Muscle layer of duodenum (tissue), 2 donors: ENCODE data around the gene TRAIP.
"Not testable (repeated sequence)": the region's sequence is repeated elsewhere in the genome, so short reads cannot be mapped to it uniquely, and the experiment has no call there.

Experiments
- H3K27ac ChIP-seq: one replicate; pipeline ENCODE4 v1.7.0; 2013; ENCODE audit warnings: mild to moderate bottlenecking, low read length
- H3K27me3 ChIP-seq: one replicate; pipeline ENCODE4 v1.7.0; 2013; ENCODE audit warnings: low read depth, mild to moderate bottlenecking, control low read depth, low read length
- H3K36me3 ChIP-seq, 2 donors: one replicate each; pipeline ENCODE4 v1.7.0; 2013; ENCODE audit warnings: low read length in 2 of 2, control low read depth in 1 of 2, mild to moderate bottlenecking in 1 of 2; ENCODE audit not compliant: insufficient read depth in 2 of 2, control insufficient read depth in 1 of 2
- H3K4me1 ChIP-seq, 2 donors: one replicate each; pipeline ENCODE4 v1.7.0; 2013; ENCODE audit warnings: low read length in 2 of 2, mild to moderate bottlenecking in 2 of 2, control low read depth in 1 of 2, moderate library complexity in 1 of 2; ENCODE audit not compliant: insufficient read depth in 2 of 2, control insufficient read depth in 1 of 2
- H3K4me3 ChIP-seq, 2 donors: one replicate each; pipeline ENCODE4 v1.7.0; 2013; ENCODE audit warnings: low read length in 2 of 2, low read depth in 1 of 2, mild to moderate bottlenecking in 1 of 2
- H3K9me3 ChIP-seq, 2 donors: one replicate each; pipeline ENCODE4 v1.7.0; 2013; ENCODE audit warnings: low read length in 2 of 2, control low read depth in 1 of 2, mild to moderate bottlenecking in 1 of 2; ENCODE audit not compliant: control insufficient read depth in 1 of 2
- donor health status: healthy.

Gene TRAIP

DNA sequence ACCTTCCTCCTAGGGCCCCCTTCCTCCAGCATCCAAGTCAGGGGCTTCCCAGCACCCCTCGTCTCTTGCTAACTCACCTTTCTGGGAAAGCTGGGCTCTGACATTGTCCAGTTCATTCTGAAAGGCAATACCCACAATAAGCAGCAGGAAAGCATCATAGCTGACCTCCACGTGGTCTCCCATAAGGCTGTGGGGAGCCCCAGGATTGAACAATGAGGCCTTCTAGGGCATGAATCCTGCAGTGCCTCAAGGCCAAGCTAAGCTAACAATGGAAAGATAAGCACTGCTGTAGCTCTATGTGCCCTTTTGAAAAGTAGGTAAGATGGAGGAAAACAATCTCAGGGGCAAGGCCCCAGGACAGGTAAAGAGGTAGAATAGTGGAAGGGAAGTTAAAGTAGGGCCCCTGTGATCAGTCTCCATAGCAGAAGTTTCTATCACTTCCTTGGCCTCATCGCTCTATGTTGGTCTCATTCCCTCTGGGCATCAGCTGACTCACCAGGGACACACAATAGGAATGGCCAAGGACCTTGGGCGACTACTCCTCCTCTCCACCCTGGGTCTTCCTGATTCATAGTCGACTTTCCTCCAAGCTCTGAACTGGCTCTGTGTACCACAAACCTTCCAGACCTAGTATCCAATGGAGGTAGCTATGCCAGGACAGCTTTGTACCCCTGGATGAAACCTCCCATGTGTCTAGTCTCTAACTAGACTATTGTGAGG lies 11.7 kb downstream of the TRAIP start:
- H3K4me1 ChIP-seq, result peaks cover 3 to 17% of the 10 kb centered on the region in 2 donors
- no peaks in the 10 kb centered on the region for H3K36me3 ChIP-seq
- no peak overlapping the region for H3K27ac ChIP-seq
- H3K9me3 ChIP-seq, result no peaks in the 10 kb centered on the region
- H3K4me3 ChIP-seq, result no peak overlapping the region
- no peaks in the 10 kb centered on the region for H3K27me3 ChIP-seq

DNA sequence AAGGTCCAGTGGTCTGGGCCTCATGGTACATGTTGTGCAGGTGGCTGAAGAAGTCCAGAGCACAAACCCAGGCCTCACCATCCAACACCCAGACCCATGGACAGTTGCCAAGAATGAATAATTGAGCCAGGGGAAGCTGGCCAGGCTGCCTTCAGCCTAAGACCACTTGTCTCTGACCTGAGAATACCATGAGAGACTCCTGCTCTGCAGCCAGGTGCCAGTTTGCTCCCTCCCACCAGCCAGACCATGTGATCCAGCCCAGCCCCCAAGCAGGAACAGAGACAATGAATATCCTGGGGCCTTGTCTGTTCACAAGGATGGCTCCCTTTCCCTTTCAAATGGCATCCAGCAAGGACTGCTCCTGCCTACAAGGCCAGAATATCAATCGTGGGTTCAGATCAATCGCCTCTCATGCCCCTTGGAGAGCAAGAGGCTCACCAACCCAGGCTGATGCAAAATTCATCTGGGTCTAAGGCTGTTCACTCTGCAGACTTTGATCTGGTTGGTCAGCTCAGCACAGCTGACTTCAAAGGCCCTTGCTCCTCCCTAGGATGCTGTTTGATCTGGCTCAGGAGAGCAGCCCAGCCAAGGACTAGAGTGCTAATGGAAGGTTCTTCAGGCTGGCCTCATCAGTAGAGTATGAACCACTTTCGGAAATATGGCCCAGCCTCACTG lies 13.4 kb downstream of the TRAIP start:
- Histone ChIP-seq H3K4me3 (no peak overlapping the region), H3K27me3 (no peaks in the 10 kb centered on the region), H3K27ac (no peak overlapping the region), H3K9me3 (no peaks in the 10 kb centered on the region), H3K4me1 (peaks cover 4 to 25% of the 10 kb centered on the region in 2 donors), H3K36me3 (no peaks in the 10 kb centered on the region)

DNA sequence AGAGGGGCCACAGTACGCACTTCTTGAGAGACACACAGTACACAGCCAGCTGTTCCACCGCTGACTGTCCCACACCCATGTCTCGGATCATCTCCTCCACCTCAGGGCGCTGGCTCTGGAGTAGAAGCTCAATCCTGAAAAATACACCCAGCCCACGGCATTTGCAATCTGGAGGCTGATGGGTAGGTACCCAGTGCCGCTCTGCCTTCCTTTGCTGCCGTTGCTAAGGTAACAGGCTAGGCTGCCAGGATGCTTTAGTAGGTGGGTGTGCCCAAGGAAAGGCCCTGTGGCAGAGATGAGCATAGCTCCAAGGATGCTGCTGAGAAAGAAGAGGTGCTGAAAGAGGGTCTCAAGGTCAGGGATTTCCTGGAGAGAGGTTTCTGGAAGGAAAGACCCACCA lies 14.6 kb downstream of the TRAIP start:
- Histone ChIP-seq H3K27ac (no peak overlapping the region), H3K4me3 (no peak overlapping the region), H3K27me3 (no peaks in the 10 kb centered on the region), H3K36me3 (no peaks in the 10 kb centered on the region), H3K4me1 (peaks cover 4 to 25% of the 10 kb centered on the region in 2 donors), H3K9me3 (no peaks in the 10 kb centered on the region)

DNA sequence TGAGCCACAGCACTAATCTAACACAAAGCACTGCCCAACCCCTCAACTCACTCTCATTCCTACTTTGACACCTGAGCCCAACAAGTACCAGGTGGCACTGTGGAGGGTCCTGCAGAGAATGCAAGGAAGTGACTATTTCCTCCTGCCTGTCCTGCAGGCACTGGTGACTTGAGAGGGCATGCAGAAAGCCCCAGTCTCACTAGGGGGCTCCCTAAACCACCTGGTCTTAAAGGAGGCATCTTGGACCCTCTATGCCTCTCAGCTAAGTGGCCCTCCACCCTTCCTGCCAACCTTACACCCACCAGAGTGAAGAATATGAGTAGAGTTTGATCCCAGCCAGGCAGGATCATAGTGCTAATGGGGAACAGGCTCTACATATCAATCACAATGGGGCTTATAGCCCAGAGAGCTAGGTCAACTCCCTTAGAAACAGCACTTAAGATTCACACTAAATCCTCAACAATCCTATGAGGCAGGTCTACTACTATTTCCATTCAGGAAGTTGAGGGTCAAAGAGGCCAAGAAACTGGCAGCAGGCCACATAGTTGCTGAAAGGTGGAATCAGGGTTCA lies 15.2 kb downstream of the TRAIP start:
- Histone ChIP-seq H3K36me3 (no peaks in the 10 kb centered on the region), H3K4me3 (no peak overlapping the region), H3K9me3 (no peaks in the 10 kb centered on the region), H3K27ac (no peak overlapping the region), H3K4me1 (peaks cover 4 to 25% of the 10 kb centered on the region in 2 donors), H3K27me3 (no peaks in the 10 kb centered on the region)

DNA sequence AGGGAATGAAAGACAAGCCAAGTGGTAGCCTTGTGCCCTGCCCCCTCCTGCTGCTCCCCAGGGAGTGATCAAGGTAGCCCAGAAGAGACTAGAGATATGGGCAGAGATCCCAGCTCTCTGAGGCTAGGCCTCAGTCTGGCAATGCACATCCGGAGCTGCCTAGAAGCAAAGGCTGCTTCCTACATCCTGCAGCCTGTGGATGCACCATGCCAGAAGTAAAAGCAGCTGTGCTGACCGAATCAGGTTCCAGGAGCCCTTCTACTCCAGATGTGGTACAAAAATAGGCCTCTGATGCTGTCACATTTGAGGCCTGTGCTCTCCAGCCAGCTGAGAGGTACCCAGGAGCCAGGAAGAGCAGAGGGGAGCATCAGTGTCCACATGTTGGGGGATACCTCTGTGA lies 16.0 kb downstream of the TRAIP start:
- Histone ChIP-seq H3K27me3 (no peaks in the 10 kb centered on the region), H3K9me3 (no peaks in the 10 kb centered on the region), H3K36me3 (no peaks in the 10 kb centered on the region), H3K4me1 (peaks cover 4 to 25% of the 10 kb centered on the region in 2 donors), H3K4me3 (no peak overlapping the region), H3K27ac (no peak overlapping the region)

DNA sequence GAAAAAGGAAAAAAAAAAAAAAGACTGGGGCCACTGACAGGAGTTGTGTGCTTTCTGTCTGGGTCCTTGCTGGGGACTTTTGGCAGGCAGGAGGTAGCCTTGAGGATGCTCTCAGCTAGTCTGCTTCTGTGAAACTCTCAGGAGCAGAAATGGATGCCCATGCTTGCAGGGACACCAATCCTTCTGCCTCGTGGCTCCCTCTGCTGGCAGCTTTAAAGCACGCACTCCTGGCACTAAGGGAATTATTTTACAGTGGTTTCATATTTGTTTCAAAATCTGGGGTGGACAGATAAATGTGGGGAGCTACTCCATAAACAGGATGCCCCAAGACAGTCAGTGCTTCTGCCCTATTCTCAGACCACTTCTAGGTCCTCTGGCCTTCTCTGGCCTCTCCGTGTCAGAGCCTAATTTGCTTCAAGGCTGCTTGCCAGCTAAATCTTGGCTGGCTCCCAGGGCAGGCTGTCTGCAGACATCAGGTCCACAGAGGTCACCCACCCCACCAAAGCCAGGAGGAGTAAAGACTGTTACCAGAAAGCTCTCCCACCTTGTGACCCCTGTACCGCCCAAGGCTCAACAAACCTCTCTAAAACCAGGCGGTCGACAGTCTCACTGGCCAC lies 17.1 kb downstream of the TRAIP start:
- no peak overlapping the region for H3K27ac ChIP-seq
- H3K36me3 ChIP-seq, result no peaks in the 10 kb centered on the region
- H3K4me1 ChIP-seq, result peaks cover 4 to 25% of the 10 kb centered on the region in 2 donors
- no peak overlapping the region for H3K4me3 ChIP-seq
- H3K9me3 ChIP-seq, result no peaks in the 10 kb centered on the region
- no peaks in the 10 kb centered on the region for H3K27me3 ChIP-seq

DNA sequence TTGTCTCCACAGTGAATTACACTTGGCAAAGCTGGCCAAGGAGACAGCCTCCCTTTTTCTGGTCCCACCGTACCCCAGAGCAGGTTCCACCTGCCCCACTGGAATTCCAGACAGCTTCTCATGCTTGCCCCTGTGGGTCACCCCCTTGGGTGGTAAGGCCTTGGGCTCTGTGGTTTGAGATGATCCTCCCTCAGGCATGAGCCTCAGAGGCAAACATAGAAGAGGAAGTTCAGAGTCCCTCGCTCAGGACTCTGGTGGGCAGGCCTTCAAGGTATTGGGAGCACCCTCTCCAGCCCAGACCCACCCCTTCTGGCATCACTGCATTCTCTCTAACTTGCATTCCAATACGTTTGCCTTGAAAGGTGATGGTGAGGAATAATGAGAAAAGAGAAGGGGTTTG lies 25.0 kb downstream of the TRAIP start:
- Histone ChIP-seq H3K4me3 (no peak overlapping the region), H3K27ac (no peak overlapping the region), H3K9me3 (no peaks in the 10 kb centered on the region), H3K36me3 (no peaks in the 10 kb centered on the region), H3K27me3 (no peaks in the 10 kb centered on the region), H3K4me1 (no peaks in the 10 kb centered on the region)

DNA sequence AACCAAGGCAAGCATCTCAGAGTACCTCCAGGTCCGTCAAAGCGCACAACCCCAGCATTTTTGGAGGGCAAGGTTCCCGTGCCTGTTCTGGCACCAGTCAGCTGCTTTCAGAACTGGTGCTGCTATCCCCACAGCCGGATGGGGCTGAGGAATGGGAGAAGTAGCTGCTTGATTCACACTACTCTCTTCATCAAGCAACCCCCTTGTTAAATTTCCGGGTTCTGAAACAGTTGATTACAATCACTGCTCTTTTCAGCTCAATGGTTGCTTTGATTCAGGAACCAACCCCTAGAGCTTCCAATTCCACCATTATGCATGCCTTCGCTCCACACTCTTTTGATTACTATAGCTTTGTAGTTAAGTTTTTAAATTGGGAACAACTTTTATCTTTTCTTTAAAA lies 30.3 kb downstream of the TRAIP start:
- H3K4me3 ChIP-seq, result no peak overlapping the region
- H3K27me3 ChIP-seq, result no peaks in the 10 kb centered on the region
- H3K36me3 ChIP-seq, result no peaks in the 10 kb centered on the region
- no peaks in the 10 kb centered on the region for H3K9me3 ChIP-seq
- no peak overlapping the region for H3K27ac ChIP-seq
- no peaks in the 10 kb centered on the region for H3K4me1 ChIP-seq

DNA sequence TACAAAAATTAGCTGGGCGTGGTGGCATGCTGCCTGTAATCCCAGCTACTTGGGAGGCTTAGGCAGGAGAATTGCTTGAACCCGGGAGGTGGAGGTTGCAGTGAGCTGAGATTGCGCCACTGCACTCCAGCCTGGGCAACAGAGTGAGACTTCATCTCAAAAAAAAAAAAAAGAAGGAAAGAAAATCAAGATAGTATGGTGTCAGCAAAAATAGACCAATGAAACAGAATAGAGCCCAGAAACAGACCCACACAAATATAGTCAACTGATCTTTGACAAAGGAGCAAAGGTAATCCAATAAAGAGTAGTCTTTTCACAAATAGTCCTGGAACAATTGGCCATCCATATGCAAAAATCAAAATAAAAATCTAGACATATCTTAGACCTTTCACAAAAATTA lies 33.2 kb downstream of the TRAIP start:
- not testable (repeated sequence) for H3K27ac ChIP-seq, H3K4me1 ChIP-seq, H3K4me3 ChIP-seq, H3K36me3 ChIP-seq, H3K9me3 ChIP-seq, H3K27me3 ChIP-seq

DNA sequence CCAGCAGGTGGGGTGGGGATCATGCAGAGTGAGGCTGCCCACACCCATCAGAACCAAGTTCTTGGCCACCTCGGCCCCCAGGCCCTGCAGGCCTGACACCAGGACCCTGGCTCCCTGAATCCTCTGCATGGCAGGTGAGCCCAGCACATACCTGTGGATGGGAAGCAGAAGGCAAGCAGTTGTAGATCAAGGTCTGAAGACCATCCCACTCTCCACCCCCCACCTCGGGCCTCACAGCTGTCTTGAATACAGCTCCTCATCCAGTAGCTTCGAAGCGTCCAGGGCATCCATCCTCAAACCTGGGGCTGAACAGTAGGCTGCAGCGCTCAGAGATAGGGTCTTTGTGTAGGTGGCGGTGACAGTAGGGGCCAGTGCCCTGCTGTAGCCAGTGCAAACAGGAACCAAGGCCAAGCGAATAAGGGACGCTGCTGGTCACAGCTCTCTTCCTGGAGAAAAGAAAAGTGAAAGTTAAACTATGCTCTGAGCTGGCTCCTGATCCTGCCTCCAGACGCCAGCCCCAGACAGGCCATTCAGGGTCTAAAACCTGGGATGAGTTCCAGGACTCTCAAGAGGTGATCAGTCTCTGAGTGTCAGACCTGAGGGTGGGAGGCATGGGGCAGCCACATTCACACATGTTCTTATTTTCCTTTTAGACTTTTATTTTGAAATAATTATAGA lies 42.7 kb downstream of the TRAIP start, which contains the start of gene UBA7:
Gene UBA7, minus strand, starts transcription at position 457 of the 678 bp plus-strand sequence. Its CDS starts 166 bp downstream, at position 291.
- Histone ChIP-seq H3K27me3 (no peaks in the 10 kb centered on the region), H3K36me3 (peaks cover 24 to 31% of the 10 kb centered on the region in 2 donors), H3K27ac (peak within 1 kb of the TSS; percentile 87), H3K4me3 (peak within 1 kb of the TSS; percentile 79 to 89), H3K4me1 (peaks cover 7 to 27% of the 10 kb centered on the region in 2 donors), H3K9me3 (no peaks in the 10 kb centered on the region)
